Dedifferentiated amniotic fluid mesenchymal stem cell (primary cell): Measurements from ENCODE around the gene ST3GAL3.

Source experiments
- DNase-seq: peaks from one replicate; pipeline ENCODE4 v3.0.0-alpha.2; 2016; ENCODE audit errors: extremely low spot score

Gene ST3GAL3

GRCh38 chr1:43980255-43981134, 273.2 kb downstream of the ST3GAL3 start:
- no peak for DNase-seq
